ENCODE data around the gene PAPPA.

- TF ChIP-seq CTCF (conservative IDR thresholded peaks at IDR 0.05) = no peak
- no peak for TF ChIP-seq EZH2 (IDR thresholded peaks at IDR 0.05; ENCODE audit: low read depth)
These were observed 38.2 kb downstream of the PAPPA start for GRCh38 chr9:116191576-116192415.

All from PC-9 (cell line).